Measurements from ENCODE around the gene ODAD4.

The ODAD4 gene

GRCh38 chr17:41975099-41976083 lies 45.0 kb downstream of the ODAD4 start:
- no peaks in the 10 kb centered on the region for H3K27me3 ChIP-seq (ENCODE audit: low read depth)
- in situ Hi-C loops (cut with MboI; ENCODE audit: low sequenced_read_pairs), result no loop called here
- no peak overlapping the region for H3K4me3 ChIP-seq
- H3K9me3 ChIP-seq, result no peaks in the 10 kb centered on the region
- no peak for DNase-seq (ENCODE audit: low spot score in 2 of 2)
- H3K4me1 ChIP-seq, result no peaks in the 10 kb centered on the region
- peaks cover 89% of the 10 kb centered on the region for H3K36me3 ChIP-seq (replicated peaks)

DNA sequence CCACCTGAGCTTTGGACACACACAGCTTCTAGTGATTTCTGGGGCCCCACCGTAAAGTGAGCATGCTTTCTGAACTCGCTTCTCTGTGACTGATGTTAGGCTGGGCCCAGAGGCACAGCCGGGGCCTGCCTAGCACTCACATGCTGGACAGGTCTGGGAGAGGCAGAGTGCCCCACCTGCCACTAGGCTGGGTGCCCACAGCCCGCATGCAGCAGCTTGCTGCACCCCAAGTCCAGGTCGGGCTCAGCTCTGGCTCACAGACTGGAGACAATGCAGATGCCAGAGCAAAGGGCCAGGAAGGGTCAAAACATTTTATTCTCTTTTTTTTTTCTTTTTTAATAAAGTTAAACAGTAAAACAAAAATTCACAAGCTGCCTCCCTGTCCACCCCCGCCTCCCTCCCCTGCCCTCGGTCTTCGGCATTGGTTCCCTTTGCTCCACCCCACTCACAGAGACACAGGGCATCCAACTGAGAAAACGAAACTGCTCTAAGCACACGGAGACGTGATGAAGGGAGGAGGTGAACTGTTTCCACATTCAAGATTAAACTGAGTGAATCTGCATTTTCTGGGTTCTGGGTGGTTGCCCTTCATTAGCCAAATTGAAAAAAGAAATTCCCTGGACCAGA lies 45.8 kb downstream of the ODAD4 start:
- in situ Hi-C loops (cut with MboI; ENCODE audit: low sequenced_read_pairs), result no loop called here
- no peak for DNase-seq (ENCODE audit: low spot score in 2 of 2)
- Histone ChIP-seq H3K4me1 (no peaks in the 10 kb centered on the region), H3K27me3 (ENCODE audit: low read depth) (no peaks in the 10 kb centered on the region), H3K4me3 (no peak overlapping the region), H3K9me3 (no peaks in the 10 kb centered on the region), H3K36me3 (replicated peaks) (peaks cover 91% of the 10 kb centered on the region)

- no peak overlapping the region for H3K4me3 ChIP-seq
- no peaks in the 10 kb centered on the region for H3K4me1 ChIP-seq
- H3K36me3 ChIP-seq (replicated peaks), result peaks cover 90% of the 10 kb centered on the region
- no peak for DNase-seq (ENCODE audit: low spot score in 2 of 2)
- in situ Hi-C loops (cut with MboI; ENCODE audit: low sequenced_read_pairs), result no loop called here
- H3K9me3 ChIP-seq, result no peaks in the 10 kb centered on the region
- H3K27me3 ChIP-seq (ENCODE audit: low read depth), result no peaks in the 10 kb centered on the region
Observed at GRCh38 chr17:41977991-41978390, 47.6 kb downstream of the ODAD4 start.

- H3K9me3 ChIP-seq, result no peaks in the 10 kb centered on the region
- no peak for DNase-seq (ENCODE audit: low spot score in 2 of 2)
- no peak overlapping the region for H3K4me3 ChIP-seq
- no peaks in the 10 kb centered on the region for H3K4me1 ChIP-seq
- in situ Hi-C loops (cut with MboI; ENCODE audit: low sequenced_read_pairs), result no loop called here
- H3K27me3 ChIP-seq (ENCODE audit: low read depth), result no peaks in the 10 kb centered on the region
- H3K36me3 ChIP-seq (replicated peaks), result peaks cover 82% of the 10 kb centered on the region
Observed at GRCh38 chr17:41982026-41982760, 51.8 kb downstream of the ODAD4 start.

GRCh38 chr17:41984454-41984853 lies 54.0 kb downstream of the ODAD4 start:
- H3K9me3 ChIP-seq, result no peaks in the 10 kb centered on the region
- H3K4me1 ChIP-seq, result no peaks in the 10 kb centered on the region
- H3K27me3 ChIP-seq (ENCODE audit: low read depth), result no peaks in the 10 kb centered on the region
- no peak overlapping the region for H3K4me3 ChIP-seq
- H3K36me3 ChIP-seq (replicated peaks), result peaks cover 81% of the 10 kb centered on the region
- no peak for DNase-seq (ENCODE audit: low spot score in 2 of 2)
- in situ Hi-C loops (cut with MboI; ENCODE audit: low sequenced_read_pairs), result no loop called here

DNA sequence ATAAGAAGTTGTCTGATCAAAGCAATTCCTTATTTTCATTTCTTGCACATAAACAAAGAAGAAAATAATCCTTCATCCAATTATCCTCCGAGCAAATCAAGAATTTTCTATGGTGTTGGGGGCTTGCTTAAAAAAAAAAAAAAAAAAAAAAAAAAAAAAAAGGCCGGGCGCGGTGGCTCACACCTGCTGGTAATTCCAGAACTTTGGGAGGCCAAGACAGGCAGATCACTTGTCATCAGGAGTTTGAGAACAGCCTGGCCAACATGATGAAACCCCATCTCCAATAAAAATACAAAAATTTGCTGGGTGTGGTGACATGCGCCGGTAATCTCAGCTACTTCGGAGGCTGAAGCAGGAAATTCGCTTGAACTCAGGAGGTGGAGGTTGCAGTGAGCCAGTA lies 55.5 kb downstream of the ODAD4 start:
- H3K36me3 ChIP-seq (replicated peaks), result peaks cover 84% of the 10 kb centered on the region

DNA sequence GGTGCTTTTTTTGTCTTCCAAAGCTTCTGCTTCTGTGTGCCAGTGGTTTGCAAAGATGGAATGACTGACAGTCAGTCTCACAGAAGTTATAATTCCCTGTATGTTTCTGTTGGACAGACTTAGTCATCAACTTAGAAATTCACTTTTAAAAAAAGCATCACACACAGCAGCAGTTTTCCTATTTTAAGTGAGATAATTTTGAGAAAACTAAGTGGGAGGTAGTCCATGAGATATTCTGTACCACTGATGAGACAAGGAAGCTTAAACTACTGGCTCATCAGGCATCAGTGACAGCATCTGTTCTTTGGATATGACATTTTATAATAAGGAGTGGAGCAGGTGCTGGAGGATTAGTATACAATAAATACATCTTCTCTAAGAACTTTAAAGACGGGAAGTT lies 56.2 kb downstream of the ODAD4 start:
- no peaks in the 10 kb centered on the region for H3K9me3 ChIP-seq
- H3K27me3 ChIP-seq (ENCODE audit: low read depth), result no peaks in the 10 kb centered on the region
- no peak for DNase-seq (ENCODE audit: low spot score in 2 of 2)
- H3K36me3 ChIP-seq (replicated peaks), result peaks cover 84% of the 10 kb centered on the region
- H3K4me3 ChIP-seq, result no peak overlapping the region
- in situ Hi-C loops (cut with MboI; ENCODE audit: low sequenced_read_pairs), result no loop called here
- H3K4me1 ChIP-seq, result no peaks in the 10 kb centered on the region

More for the DNA sequence above, 55.5 kb downstream of the ODAD4 start:
- H3K27me3 ChIP-seq (ENCODE audit: low read depth), result no peaks in the 10 kb centered on the region
- H3K9me3 ChIP-seq, result no peaks in the 10 kb centered on the region
- DNase-seq (ENCODE audit: low spot score in 2 of 2), result no peak
- in situ Hi-C loops (cut with MboI; ENCODE audit: low sequenced_read_pairs), result no loop called here
- H3K4me1 ChIP-seq, result no peaks in the 10 kb centered on the region
- no peak overlapping the region for H3K4me3 ChIP-seq

DNA sequence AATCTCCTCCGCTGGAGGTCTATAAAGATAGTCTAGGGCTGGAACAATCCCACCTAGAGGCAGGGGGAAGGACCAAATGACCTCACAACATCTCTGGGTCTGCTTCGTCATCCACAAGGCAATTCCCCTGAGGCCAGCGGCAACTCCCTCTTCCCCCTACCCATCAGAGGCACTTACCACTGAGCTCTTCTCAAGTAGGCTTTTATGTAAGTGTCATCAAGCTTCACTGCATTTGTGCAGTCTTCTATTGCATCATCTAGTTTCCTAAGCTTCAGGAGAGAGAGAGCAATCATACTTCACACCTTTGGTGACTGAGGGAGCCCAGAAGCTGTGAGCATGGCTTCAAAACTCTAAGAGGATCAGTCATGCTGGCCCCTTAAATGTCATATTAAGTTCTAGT lies 57.2 kb downstream of the ODAD4 start:
- in situ Hi-C loops (cut with MboI; ENCODE audit: low sequenced_read_pairs), result no loop called here
- Histone ChIP-seq H3K27me3 (ENCODE audit: low read depth) (no peaks in the 10 kb centered on the region), H3K4me3 (no peak overlapping the region), H3K36me3 (replicated peaks) (peaks cover 84% of the 10 kb centered on the region), H3K9me3 (no peaks in the 10 kb centered on the region), H3K4me1 (no peaks in the 10 kb centered on the region)
- no peak for DNase-seq (ENCODE audit: low spot score in 2 of 2)

- peaks cover 84% of the 10 kb centered on the region for H3K36me3 ChIP-seq (replicated peaks)
- no peak overlapping the region for H3K4me3 ChIP-seq
- no peaks in the 10 kb centered on the region for H3K27me3 ChIP-seq (ENCODE audit: low read depth)
- in situ Hi-C loops (cut with MboI; ENCODE audit: low sequenced_read_pairs), result no loop called here
- DNase-seq (ENCODE audit: low spot score in 2 of 2), result no peak
- no peaks in the 10 kb centered on the region for H3K4me1 ChIP-seq
- H3K9me3 ChIP-seq, result no peaks in the 10 kb centered on the region
Observed at GRCh38 chr17:41988418-41988817, 58.0 kb downstream of the ODAD4 start.

DNA sequence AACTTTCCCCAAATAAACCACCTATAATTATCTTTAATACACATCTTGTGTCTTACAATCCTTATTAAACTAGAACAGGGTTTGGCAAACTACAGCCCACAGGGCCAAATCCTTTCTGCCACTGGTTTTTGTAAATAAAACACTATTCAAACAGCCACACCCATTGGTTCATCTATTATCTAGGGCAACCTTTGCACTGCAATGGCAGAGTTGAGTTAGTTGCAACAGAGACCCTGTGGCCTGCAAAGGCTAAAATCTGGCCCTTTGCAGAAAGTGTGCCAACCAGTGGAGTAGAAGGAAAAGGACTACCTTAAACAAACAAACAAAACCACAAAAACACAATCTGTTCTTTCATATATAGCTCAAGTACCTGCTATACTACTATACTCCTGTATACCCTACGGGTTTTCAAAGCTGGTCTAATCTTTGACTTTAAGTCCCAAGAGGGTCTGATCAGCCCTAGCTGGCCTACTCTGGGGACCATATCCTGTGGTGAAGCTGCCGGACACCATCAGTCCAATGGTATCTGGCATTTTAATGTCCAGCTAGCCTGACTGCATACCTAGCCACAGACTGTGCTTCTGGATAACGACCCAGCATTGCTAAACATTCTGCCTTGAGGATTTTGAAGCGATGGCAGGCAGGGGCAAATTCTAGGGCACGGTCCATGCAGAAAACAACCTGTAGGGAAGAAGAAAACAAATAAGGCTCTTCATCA lies 59.4 kb downstream of the ODAD4 start:
- peaks cover 82% of the 10 kb centered on the region for H3K36me3 ChIP-seq (replicated peaks)
- no peak for DNase-seq (ENCODE audit: low spot score in 2 of 2)
- in situ Hi-C loops (cut with MboI; ENCODE audit: low sequenced_read_pairs), result no loop called here
- no peaks in the 10 kb centered on the region for H3K27me3 ChIP-seq (ENCODE audit: low read depth)
- H3K4me1 ChIP-seq, result no peaks in the 10 kb centered on the region
- H3K4me3 ChIP-seq, result no peak overlapping the region
- no peaks in the 10 kb centered on the region for H3K9me3 ChIP-seq

- peaks cover 89% of the 10 kb centered on the region for H3K36me3 ChIP-seq (replicated peaks)
- no peaks in the 10 kb centered on the region for H3K27me3 ChIP-seq (ENCODE audit: low read depth)
- H3K4me3 ChIP-seq, result no peak overlapping the region
- no peaks in the 10 kb centered on the region for H3K9me3 ChIP-seq
- in situ Hi-C loops (cut with MboI; ENCODE audit: low sequenced_read_pairs), result no loop called here
- no peak for DNase-seq (ENCODE audit: low spot score in 2 of 2)
- H3K4me1 ChIP-seq, result no peaks in the 10 kb centered on the region
Observed at GRCh38 chr17:41992576-41992975, 62.2 kb downstream of the ODAD4 start.

DNA sequence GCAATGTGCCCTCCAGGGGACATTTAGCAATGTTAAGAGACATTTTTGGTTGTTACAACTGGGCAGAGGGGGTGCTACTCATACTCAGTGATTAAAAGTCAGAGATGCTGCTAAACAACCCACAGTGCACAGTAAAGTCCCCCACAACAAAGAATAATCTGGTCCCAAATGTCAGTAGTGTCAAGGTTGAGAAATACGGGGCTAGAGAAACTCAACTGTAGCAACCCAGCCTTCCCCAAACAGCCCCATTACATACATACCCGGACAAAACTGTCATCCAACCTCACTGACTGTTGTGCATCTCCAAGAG lies 66.4 kb downstream of the ODAD4 start:
- in situ Hi-C loops (cut with MboI; ENCODE audit: low sequenced_read_pairs), result no loop called here
- no peak for DNase-seq (ENCODE audit: low spot score in 2 of 2)
- H3K4me1 ChIP-seq, result no peaks in the 10 kb centered on the region
- H3K27me3 ChIP-seq (ENCODE audit: low read depth), result no peaks in the 10 kb centered on the region
- no peak overlapping the region for H3K4me3 ChIP-seq
- no peaks in the 10 kb centered on the region for H3K9me3 ChIP-seq
- peaks cover 91% of the 10 kb centered on the region for H3K36me3 ChIP-seq (replicated peaks)

GRCh38 chr17:41998497-41998896 lies 68.1 kb downstream of the ODAD4 start:
- in situ Hi-C loops (cut with MboI; ENCODE audit: low sequenced_read_pairs), result no loop called here
- H3K36me3 ChIP-seq (replicated peaks), result peaks cover 87% of the 10 kb centered on the region
- no peak for DNase-seq (ENCODE audit: low spot score in 2 of 2)
- no peaks in the 10 kb centered on the region for H3K27me3 ChIP-seq (ENCODE audit: low read depth)
- H3K4me3 ChIP-seq, result no peak overlapping the region
- H3K4me1 ChIP-seq, result peaks cover 7% of the 10 kb centered on the region; the same call in 1 of the 2 replicates
- H3K9me3 ChIP-seq, result no peaks in the 10 kb centered on the region

Measured in HAP-1 (cell line).